ENCODE results near the gene PDE4C.

Gene PDE4C

DNA sequence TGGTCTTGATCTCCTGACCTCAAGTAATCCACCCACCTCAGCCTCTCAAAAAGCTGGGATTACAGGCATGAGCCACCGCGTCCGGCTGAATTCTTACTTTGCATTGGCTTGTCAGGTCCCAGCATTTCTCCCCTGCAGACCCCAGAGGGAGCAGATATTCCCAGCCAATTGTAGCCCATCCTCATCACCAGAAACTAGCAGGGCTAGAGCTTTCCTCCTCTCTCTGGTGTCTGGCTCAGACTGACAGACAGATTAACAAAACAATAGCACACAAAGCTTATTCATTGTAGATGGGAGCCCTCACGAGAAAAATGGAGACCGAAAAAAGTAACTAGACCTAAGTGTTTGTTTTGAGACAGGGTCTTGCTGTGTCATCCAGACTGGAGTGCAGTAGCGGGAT lies 40.7 kb downstream of the PDE4C start:
- no peak for ATAC-seq
- no peak for TF ChIP-seq TOX (CRISPR knock-in tag; IDR thresholded peaks at IDR 0.05; ENCODE audit: borderline replicate concordance)
- no peak for TF ChIP-seq RARB (CRISPR knock-in tag; IDR thresholded peaks at IDR 0.05)
- TF ChIP-seq, protein P1, sequence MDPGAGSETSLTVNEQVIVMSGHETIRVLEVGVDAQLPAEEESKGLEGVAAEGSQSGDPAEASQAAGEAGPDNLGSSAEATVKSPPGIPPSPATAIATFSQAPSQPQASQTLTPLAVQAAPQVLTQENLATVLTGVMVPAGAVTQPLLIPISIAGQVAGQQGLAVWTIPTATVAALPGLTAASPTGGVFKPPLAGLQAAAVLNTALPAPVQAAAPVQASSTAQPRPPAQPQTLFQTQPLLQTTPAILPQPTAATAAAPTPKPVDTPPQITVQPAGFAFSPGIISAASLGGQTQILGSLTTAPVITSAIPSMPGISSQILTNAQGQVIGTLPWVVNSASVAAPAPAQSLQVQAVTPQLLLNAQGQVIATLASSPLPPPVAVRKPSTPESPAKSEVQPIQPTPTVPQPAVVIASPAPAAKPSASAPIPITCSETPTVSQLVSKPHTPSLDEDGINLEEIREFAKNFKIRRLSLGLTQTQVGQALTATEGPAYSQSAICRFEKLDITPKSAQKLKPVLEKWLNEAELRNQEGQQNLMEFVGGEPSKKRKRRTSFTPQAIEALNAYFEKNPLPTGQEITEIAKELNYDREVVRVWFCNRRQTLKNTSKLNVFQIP (CRISPR knock-in tag; IDR thresholded peaks at IDR 0.05; ENCODE audit: borderline replicate concordance, low read depth), result no peak
- TF ChIP-seq GLIS3 (CRISPR knock-in tag; IDR thresholded peaks at IDR 0.05), result no peak
- TF ChIP-seq BACH2 (CRISPR knock-in tag; IDR thresholded peaks at IDR 0.05; ENCODE audit: borderline replicate concordance), result no peak
- TF ChIP-seq ZFP3 (CRISPR knock-in tag; IDR thresholded peaks at IDR 0.05), result no peak
- TF ChIP-seq SNAI2 (CRISPR knock-in tag; IDR thresholded peaks at IDR 0.05), result no peak
- TF ChIP-seq ZFP30 (CRISPR knock-in tag; IDR thresholded peaks at IDR 0.05), result no peak
- TF ChIP-seq ZNF565 (CRISPR knock-in tag; conservative IDR thresholded peaks at IDR 0.05; ENCODE audit: low read depth), result no peak
- TF ChIP-seq ZC3H10 (CRISPR knock-in tag; IDR thresholded peaks at IDR 0.05), result no peak
- TF ChIP-seq CSDC2 (CRISPR knock-in tag; IDR thresholded peaks at IDR 0.05), result no peak
- TF ChIP-seq ZNF8 (CRISPR knock-in tag; IDR thresholded peaks at IDR 0.05), result no peak
- TF ChIP-seq ZNF70 (CRISPR knock-in tag; IDR thresholded peaks at IDR 0.05), result no peak

DNA sequence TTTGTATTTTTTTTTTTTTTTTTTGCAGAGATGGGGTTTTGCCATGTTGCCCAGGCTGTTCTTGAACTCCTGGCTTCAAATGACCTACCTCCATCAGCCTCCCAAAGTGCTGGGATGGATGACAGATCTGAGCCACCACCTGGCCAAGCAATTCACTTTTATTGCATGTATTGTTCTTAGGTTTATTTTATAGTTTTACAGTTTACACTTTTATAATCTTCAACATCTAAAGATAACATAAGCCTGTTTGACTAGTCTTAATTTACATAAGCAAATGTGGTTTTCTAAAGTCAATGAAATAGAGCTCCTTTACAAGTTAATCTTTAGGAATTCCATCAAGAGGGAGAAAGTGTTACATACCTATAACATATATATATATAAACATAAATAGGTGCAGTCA lies 42.7 kb downstream of the PDE4C start:
- ATAC-seq, result no peak
- TF ChIP-seq, protein P2, sequence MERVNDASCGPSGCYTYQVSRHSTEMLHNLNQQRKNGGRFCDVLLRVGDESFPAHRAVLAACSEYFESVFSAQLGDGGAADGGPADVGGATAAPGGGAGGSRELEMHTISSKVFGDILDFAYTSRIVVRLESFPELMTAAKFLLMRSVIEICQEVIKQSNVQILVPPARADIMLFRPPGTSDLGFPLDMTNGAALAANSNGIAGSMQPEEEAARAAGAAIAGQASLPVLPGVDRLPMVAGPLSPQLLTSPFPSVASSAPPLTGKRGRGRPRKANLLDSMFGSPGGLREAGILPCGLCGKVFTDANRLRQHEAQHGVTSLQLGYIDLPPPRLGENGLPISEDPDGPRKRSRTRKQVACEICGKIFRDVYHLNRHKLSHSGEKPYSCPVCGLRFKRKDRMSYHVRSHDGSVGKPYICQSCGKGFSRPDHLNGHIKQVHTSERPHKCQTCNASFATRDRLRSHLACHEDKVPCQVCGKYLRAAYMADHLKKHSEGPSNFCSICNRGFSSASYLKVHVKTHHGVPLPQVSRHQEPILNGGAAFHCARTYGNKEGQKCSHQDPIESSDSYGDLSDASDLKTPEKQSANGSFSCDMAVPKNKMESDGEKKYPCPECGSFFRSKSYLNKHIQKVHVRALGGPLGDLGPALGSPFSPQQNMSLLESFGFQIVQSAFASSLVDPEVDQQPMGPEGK (CRISPR knock-in tag; IDR thresholded peaks at IDR 0.05; ENCODE audit: borderline replicate concordance), result no peak

DNA sequence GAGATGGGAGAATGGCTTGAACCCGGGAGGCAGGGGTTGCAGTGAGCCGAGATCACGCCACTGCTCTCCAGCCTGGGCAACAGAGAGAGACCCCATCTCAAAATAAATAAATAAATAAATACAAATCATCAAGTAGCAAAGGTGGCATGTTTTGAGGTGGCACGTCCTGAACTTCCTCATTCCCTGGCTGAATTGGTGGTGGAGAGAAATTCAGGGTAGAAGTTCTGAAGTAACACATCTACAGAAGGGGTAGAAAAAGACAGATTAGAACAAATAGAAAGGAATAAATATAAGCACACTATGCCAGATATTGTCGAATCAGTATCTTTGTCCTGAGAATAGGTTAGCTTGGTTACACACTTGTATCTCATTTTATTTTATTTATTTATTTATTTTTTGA lies 46.3 kb downstream of the PDE4C start:
- TF ChIP-seq, protein P1 (CRISPR knock-in tag; IDR thresholded peaks at IDR 0.05; ENCODE audit: borderline replicate concordance, low read depth), result no peak
- TF ChIP-seq ZNF565 (CRISPR knock-in tag; conservative IDR thresholded peaks at IDR 0.05; ENCODE audit: low read depth), result no peak
- TF ChIP-seq, protein P3, sequence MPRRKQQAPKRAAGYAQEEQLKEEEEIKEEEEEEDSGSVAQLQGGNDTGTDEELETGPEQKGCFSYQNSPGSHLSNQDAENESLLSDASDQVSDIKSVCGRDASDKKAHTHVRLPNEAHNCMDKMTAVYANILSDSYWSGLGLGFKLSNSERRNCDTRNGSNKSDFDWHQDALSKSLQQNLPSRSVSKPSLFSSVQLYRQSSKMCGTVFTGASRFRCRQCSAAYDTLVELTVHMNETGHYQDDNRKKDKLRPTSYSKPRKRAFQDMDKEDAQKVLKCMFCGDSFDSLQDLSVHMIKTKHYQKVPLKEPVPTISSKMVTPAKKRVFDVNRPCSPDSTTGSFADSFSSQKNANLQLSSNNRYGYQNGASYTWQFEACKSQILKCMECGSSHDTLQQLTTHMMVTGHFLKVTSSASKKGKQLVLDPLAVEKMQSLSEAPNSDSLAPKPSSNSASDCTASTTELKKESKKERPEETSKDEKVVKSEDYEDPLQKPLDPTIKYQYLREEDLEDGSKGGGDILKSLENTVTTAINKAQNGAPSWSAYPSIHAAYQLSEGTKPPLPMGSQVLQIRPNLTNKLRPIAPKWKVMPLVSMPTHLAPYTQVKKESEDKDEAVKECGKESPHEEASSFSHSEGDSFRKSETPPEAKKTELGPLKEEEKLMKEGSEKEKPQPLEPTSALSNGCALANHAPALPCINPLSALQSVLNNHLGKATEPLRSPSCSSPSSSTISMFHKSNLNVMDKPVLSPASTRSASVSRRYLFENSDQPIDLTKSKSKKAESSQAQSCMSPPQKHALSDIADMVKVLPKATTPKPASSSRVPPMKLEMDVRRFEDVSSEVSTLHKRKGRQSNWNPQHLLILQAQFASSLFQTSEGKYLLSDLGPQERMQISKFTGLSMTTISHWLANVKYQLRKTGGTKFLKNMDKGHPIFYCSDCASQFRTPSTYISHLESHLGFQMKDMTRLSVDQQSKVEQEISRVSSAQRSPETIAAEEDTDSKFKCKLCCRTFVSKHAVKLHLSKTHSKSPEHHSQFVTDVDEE (CRISPR knock-in tag; IDR thresholded peaks at IDR 0.05), result no peak
- TF ChIP-seq ZNF8 (CRISPR knock-in tag; IDR thresholded peaks at IDR 0.05), result no peak
- ATAC-seq, result no peak

DNA sequence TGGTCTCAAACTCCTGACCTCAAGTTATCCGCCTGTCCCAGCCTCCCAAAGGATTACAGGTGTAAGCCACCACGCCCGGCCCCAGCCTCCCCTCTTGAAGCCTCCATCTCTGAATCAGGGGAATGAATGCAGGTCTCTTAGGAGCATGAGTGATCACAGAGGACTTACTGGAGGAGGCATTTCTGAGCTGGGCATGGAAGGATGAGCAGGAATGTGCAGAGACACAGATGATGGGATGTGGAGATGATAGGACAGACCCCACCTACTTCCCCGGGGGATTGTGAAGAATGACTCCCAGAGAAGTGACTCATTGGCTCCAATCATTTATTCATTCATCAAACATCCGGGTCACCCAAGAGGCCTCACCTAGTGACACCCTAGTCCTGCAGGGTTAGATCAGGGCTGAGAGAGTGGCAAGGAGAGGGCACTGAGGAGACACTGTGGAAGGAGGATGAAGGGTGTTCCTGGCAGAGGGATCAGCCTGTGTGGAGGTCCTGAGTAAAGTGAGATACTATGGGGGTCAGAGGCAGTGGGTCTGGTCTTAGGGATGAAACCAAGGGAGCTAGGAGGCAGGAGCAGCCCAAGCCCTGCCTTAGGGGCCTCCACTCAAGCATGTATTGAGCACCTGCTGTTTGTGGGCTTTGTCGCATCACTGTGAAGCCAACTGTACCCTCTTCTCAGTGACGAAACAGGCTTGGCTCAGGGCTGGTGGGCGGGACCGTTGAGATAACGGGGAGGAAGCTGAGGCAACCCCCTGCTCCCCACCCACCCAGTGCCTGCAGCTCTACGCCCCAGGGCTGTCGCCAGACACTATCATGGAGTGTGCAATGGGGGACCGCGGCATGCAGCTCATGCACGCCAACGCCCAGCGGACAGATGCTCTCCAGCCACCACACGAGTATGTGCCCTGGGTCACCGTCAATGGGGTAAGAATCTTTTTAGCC lies 49.6 kb downstream of the PDE4C start:
- TF ChIP-seq ZFP30 (CRISPR knock-in tag; IDR thresholded peaks at IDR 0.05), result no peak
- 0 out of 2 replicates have a peak, but pooled peaks have one; percentile 58 for TF ChIP-seq ZFP3 (CRISPR knock-in tag; IDR thresholded peaks at IDR 0.05)
- no peak for ATAC-seq

DNA sequence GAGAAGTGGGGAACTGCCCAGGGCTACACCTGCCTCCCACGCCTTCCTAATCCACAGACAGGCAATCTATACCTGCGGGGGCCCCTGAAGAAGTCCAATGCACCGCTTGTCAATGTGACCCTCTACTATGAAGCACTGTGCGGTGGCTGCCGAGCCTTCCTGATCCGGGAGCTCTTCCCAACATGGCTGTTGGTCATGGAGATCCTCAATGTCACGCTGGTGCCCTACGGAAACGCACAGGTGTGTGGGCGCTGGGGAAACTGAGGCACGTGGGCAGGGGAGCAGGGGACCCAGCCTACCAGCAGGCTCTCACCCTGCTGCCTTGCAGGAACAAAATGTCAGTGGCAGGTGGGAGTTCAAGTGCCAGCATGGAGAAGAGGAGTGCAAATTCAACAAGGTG lies 51.3 kb downstream of the PDE4C start:
- ATAC-seq, result no peak
- TF ChIP-seq ISL1 (CRISPR knock-in tag; IDR thresholded peaks at IDR 0.05) (no peak), TCF4 (CRISPR knock-in tag; IDR thresholded peaks at IDR 0.05; ENCODE audit: borderline replicate concordance) (no peak), TOX (CRISPR knock-in tag; IDR thresholded peaks at IDR 0.05; ENCODE audit: borderline replicate concordance) (no peak), ZFP30 (CRISPR knock-in tag; IDR thresholded peaks at IDR 0.05) (no peak), PPARA (CRISPR knock-in tag; IDR thresholded peaks at IDR 0.05; ENCODE audit: borderline replicate concordance) (no peak), SNAI2 (CRISPR knock-in tag; IDR thresholded peaks at IDR 0.05) (no peak), ZNF70 (CRISPR knock-in tag; IDR thresholded peaks at IDR 0.05) (no peak), BACH2 (CRISPR knock-in tag; IDR thresholded peaks at IDR 0.05; ENCODE audit: borderline replicate concordance) (no peak), ZNF8 (CRISPR knock-in tag; IDR thresholded peaks at IDR 0.05) (no peak), ESRRG (CRISPR knock-in tag; IDR thresholded peaks at IDR 0.05) (no peak), ZFP3 (CRISPR knock-in tag; IDR thresholded peaks at IDR 0.05) (no peak), GLIS3 (CRISPR knock-in tag; IDR thresholded peaks at IDR 0.05) (no peak), CSDC2 (CRISPR knock-in tag; IDR thresholded peaks at IDR 0.05) (no peak)
- TF ChIP-seq, protein P4, sequence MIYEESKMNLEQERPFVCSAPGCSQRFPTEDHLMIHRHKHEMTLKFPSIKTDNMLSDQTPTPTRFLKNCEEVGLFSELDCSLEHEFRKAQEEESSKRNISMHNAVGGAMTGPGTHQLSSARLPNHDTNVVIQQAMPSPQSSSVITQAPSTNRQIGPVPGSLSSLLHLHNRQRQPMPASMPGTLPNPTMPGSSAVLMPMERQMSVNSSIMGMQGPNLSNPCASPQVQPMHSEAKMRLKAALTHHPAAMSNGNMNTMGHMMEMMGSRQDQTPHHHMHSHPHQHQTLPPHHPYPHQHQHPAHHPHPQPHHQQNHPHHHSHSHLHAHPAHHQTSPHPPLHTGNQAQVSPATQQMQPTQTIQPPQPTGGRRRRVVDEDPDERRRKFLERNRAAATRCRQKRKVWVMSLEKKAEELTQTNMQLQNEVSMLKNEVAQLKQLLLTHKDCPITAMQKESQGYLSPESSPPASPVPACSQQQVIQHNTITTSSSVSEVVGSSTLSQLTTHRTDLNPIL (CRISPR knock-in tag; IDR thresholded peaks at IDR 0.05; ENCODE audit: low read depth), result no peak
- TF ChIP-seq, protein P1 (CRISPR knock-in tag; IDR thresholded peaks at IDR 0.05; ENCODE audit: borderline replicate concordance, low read depth), result no peak

All from SK-N-SH treated with all-trans-retinoic acid at 6 μM for 48 hours (cell line).